GM13976 (cell line): ENCODE measurements around the gene TMTC2.

Experiments
- DNase-seq: peaks from one replicate; pipeline ENCODE4 v3.0.0; 2012; ENCODE audit warnings: low spot score
- in situ Hi-C: fragments of 300-500 bp; cut with MboI; formaldehyde crosslinking; loops from one replicate; pipeline ENCODE4 v1.12.0; 2022; ENCODE audit warnings: low sequenced_read_pairs, mixed read lengths, inconsistent platforms; ENCODE audit not compliant: unreplicated experiment
- TF ChIP-seq, protein P1 (sequence below): IDR thresholded peaks from 2 replicates; pipeline ENCODE4 v1.5.1; 2012; ENCODE audit warnings: borderline replicate concordance, mild to moderate bottlenecking; ENCODE audit not compliant: insufficient read depth; ENCODE audit errors: extremely low read depth, missing control alignments, control extremely low read depth

Gene TMTC2

DNA sequence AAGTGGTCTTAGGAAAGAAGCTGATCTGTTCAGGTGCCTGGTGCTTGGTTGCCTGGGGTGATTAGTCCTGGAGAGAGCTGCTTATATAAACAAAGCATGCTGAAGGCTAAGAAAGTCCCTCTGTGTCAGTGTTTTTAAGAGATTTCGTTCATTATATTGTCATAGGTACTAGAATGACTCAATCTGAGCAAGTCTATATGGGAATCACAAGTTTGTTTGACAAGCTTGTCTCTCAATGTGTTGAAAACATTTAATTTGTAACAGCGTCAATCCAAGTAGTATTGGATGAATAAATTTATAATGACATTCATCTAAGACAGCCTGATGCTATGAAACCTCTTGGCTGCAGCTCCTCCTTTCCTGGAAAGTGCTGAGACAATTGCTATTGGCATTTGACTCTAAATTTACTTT lies 256.3 kb downstream of the TMTC2 start:
- DNase-seq = no peak
- in situ Hi-C loops = no loop called here
- TF ChIP-seq, protein P1, sequence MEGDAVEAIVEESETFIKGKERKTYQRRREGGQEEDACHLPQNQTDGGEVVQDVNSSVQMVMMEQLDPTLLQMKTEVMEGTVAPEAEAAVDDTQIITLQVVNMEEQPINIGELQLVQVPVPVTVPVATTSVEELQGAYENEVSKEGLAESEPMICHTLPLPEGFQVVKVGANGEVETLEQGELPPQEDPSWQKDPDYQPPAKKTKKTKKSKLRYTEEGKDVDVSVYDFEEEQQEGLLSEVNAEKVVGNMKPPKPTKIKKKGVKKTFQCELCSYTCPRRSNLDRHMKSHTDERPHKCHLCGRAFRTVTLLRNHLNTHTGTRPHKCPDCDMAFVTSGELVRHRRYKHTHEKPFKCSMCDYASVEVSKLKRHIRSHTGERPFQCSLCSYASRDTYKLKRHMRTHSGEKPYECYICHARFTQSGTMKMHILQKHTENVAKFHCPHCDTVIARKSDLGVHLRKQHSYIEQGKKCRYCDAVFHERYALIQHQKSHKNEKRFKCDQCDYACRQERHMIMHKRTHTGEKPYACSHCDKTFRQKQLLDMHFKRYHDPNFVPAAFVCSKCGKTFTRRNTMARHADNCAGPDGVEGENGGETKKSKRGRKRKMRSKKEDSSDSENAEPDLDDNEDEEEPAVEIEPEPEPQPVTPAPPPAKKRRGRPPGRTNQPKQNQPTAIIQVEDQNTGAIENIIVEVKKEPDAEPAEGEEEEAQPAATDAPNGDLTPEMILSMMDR = no peak

DNA sequence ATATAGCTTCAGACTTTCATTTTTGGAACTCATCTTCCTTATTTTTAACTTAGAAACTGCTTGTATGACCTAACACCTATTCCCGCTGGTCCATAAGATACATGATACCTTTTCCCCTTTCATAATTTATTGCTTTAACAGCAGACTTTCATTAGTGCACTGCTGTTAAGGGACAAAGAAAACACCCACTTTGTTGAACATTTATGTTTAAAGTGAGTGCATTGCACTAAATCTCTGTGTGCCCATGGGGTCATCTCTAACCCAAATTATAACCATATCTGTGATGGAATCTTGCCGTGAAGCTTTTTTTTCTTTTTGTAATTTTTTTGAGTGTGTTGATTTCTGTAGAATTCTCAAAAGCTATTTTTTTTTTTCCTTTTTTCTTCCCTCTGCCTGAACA lies 261.8 kb downstream of the TMTC2 start:
- TF ChIP-seq, protein P1 = no peak
- in situ Hi-C loops = no loop called here
- no peak for DNase-seq

DNA sequence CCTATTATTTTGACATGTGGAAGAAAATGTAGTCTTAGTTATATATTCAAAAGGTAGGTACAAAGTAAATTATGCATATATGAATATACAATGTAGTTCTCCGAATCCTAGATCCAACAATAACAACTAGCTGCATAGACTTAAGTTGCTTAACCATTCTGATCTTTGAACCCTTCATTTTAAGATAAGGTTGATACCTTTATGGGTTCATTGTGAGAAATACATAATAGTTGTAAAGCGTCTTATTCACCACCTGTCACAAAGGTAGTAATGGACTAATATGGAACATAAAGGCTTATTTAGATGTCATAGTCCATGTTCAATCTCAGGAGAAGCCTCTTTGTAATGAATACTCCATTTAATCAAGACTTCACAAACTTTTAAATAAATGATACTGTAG lies 263.6 kb downstream of the TMTC2 start:
- no peak for DNase-seq
- TF ChIP-seq, protein P1 = no peak
- in situ Hi-C loops = no loop called here

DNA sequence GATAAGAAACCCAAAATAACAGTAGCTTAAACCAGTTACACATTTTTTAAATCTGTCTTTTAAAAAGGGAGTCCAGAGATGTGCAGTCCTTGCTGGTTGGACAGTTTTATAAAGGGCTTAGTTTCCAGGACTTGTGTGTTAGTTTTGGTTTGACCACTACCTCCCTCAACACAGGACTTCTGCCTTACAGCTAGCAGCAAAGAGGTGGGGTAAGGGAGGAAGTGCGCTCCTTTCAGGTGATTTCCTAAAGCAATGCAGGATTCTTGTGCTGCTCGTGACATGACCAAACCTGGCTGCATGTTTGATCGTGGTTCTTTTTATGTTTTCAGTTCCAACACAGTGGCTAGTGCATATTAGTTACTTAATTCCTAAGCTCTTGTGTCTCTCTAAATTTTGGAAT lies 266.2 kb downstream of the TMTC2 start:
- DNase-seq = no peak
- in situ Hi-C loops = no loop called here
- TF ChIP-seq, protein P1 = no peak

DNA sequence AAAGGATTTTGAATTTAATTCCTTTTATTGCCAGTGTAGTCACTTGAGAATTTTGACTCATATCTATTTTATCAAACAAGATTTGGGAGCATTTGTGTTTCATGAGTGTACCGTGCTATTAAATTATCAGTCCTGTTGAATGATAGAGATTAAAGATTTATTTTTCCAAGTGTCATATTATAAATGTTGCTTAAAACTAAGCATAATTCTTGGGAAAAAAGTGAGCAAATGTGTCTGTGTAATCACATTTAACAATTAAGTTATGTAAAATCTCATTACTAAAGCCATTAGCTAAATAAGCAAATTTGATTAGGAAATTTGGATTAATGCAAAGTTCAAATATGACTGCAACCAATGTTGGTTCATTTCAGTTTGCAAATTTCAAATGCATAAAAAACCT lies 266.7 kb downstream of the TMTC2 start:
- TF ChIP-seq, protein P1 = no peak
- DNase-seq = no peak
- in situ Hi-C loops = no loop called here

DNA sequence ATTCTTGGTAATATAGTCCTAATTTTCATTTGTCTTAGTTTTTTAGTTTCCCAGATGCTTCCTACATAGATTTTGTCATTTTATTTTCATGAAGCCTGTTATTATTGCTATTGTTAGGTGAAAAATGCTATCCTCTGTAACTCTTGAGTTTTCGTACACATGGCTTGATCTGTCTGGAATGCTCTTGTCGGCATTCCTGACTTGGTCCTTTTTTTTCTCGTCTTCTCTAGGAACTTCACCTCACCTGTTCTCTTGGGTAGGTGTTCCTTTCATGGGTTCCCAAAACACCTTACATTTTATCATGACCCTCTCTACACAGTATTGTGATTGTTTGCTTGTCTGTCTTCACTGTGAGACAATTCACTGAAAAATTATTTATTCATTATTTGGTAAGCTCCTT lies 267.4 kb downstream of the TMTC2 start:
- TF ChIP-seq, protein P1 = no peak
- no peak for DNase-seq
- in situ Hi-C loops = no loop called here

DNA sequence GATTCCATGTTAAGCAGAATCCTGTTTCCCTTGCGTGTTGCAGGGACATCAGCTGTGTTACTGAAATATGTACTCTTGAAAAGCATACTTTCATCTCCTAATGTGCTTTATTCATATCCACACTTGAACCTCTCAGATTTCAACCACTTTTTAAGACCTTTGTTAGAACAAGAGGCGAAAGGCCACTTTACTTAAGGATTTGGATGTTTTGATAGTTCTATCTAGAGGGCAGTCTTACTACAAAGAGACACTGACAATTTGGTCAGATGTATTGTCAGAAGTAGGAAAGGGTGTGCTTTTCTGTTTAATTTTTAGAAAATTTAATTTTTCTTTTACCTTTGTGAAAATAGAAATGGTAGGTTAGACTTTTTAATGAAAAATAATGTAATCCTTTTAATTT lies 267.9 kb downstream of the TMTC2 start:
- TF ChIP-seq, protein P1 = no peak
- DNase-seq = no peak
- in situ Hi-C loops = no loop called here
